GM10847 (cell line): ENCODE results near the gene ASAP2.

ENCODE experiments used
- POLR2A ChIP-seq: IDR thresholded peaks from 2 replicates; pipeline ENCODE4 v1.6.1; 2011; ENCODE audit not compliant: insufficient read length; ENCODE audit errors: extremely low read depth

ASAP2 gene

DNA sequence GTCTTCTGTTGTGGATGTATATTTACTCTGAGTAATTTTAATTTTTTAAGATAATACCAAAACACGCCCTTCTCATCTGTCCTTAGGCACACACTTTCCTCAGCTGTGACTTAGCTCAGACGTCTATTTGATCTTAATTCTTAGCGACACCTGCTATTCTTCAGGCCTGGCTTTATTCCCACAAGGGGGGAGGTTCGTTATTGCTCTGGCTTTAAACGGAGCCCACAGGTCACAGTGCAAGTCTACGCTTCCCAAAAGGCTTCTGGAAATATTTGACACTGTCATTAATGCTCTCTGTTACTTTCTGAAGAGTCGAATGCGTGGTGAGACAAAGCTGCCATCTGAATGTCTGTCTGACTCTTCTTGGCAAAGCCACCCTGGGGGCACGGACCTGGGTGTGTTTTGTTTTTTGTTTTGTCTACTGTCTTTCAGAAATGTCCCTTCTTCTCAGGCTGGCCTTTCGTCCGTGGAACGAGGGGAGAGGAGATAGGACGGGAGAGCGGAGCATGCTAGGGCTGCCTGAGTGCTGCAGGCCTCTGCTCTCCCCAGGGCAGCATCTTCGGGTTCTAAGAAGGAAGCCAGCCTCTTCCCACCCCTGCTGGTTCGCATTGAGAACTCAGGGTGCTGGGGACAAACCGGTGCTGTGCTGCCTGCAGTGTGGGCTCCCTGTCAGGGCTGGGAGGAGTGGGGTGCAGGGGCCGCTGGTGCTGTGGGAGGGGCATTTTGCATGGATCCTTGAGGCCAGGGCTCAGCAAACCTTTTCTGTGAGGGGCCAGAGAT is 61.9 kb downstream of the ASAP2 start:
- TF ChIP-seq POLR2A = no peak

GRCh38 chr2:9269295-9269694 is 62.7 kb downstream of the ASAP2 start:
- TF ChIP-seq POLR2A = no peak

DNA sequence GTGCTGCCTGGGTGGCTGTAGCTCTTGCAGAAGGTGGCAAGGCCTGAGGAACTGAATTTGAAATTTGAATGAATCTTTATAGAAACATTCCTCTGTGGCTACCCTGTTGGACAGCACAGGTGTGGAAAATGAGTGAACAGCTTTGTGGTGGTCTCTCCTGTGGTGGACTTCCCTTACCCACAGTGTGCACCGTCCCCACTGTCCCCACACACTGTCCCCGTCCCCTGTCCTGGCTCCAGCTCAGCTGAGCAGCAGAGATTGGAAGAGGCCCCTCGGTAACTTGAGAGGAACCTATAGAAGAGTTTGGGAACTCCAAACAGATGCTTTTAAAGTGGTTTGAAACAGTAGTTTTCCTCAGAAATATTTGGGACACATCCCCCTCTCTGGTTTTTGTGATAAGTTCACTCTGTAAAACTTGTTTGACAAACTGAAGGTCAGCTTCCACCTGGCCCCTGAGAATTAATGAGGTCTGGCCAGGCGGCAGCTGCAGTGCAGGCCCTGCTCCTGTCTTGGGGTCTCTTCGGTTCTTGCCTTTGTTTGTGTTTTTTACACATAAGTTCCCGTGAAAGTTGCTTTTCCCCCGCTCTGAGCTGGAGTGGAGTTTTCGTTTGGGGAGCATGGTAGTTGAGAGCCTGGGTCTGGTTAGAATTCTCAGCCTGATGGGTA is 63.2 kb downstream of the ASAP2 start:
- no peak for TF ChIP-seq POLR2A

DNA sequence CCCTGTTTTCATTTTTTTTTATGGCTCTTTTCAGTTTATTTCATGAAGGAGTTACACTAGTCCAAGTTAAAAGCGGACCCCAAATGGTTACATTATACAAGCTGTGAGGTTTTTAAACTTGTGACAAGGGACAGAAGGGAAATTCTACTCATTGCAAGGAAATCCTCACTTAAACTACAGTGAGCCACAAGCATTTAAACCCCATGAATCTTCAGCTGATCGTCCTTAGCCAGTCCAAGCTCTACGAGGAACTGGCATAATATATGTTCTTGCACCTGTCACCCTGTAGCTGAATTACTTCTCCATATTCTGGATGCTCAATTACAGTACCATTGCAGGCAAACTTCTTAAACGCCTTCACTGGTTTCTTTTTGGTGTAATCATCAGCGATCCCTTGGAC is 64.5 kb downstream of the ASAP2 start:
- TF ChIP-seq POLR2A = no peak

DNA sequence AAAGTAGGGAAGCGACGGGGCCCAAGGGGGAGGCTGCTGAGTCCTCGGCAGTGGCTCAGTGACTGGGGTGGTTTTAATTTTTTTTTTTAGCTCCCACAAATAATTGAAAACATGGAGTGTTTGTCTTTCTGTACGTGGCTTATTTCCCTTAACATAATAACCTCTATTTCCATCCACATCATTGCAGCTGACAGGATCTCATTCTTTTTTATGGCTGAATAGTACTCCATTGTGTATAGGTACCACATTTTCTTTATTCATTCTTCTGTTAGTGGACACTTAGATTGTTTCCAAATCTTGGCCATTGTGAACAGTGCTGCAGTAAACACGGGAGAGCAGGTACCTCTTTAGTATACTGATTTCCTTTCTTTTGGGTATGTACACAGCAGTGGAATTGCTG is 65.1 kb downstream of the ASAP2 start:
- TF ChIP-seq POLR2A = no peak

- no peak for TF ChIP-seq POLR2A
Measured at GRCh38 chr2:9273486-9274130, 67.0 kb downstream of the ASAP2 start.

- TF ChIP-seq POLR2A = no peak
Measured at GRCh38 chr2:9274701-9275343, 68.2 kb downstream of the ASAP2 start.

GRCh38 chr2:9275399-9275798 is 68.8 kb downstream of the ASAP2 start:
- TF ChIP-seq POLR2A = no peak

GRCh38 chr2:9276074-9276473 is 69.5 kb downstream of the ASAP2 start:
- no peak for TF ChIP-seq POLR2A

DNA sequence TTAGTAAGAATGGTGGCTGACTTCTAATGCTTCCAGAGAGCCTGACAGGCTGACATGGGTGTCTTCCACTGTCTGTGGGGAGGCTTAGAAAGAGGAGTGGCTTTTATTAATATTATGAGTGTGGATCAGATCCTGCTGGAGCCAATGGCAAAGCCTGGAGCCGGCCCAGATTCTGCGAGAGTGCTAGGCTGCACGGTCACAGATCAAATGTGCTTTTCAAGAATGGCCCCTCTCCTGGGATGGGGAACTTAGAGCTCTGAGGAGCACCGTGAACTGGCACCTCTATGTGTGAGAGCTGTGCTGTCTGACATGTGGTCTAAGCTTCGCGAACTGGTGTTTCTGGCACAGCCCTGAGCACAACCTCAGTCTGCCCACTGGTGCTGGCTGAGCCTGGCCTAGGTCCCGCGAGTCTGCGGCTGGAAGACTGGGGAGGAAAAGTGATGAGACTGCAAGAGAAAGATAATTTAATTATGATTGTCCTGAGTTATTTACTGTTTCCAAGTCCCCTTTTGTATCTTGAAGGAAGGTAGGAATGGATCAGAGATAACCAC is 70.4 kb downstream of the ASAP2 start:
- TF ChIP-seq POLR2A = no peak

GRCh38 chr2:9278439-9278838 is 71.8 kb downstream of the ASAP2 start:
- TF ChIP-seq POLR2A = no peak

DNA sequence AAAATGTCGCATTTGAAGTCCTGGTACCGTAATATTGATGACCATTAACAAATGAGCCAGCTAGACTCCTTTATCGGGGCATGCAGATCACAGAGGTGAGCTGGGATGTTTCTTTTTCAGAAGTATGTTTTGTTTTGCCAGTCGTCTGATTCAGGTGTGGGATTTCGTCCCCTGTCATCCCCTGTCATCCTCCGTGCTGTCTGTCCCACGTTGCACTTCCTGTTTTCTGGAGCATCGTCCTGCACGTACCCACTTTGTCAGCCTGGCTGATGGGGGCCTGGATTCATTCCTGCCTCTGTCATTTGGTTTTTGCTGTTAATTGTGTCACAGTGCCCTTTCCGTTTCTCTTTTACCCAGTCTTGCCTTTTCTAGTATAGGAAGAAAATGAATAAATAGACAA is 72.8 kb downstream of the ASAP2 start:
- TF ChIP-seq POLR2A = no peak

DNA sequence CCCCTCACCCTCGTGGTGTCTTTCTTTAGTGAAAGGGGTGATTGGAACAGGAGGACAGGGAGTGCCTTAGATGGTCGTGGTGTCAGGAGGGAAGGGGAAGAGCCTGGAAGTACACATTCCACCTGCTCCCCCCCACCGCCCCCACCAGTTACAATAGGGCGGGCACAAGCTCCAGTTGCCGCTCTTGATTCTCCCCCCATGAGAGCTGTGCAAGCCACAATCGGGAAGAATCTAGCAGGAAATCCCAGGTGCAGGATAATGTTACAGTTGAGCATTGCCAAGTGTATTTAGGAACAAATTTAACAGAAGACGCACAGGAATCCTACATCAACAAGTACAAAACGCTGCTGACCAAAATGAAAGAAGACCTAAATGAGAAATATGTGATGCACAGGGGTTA is 73.6 kb downstream of the ASAP2 start:
- no peak for TF ChIP-seq POLR2A

DNA sequence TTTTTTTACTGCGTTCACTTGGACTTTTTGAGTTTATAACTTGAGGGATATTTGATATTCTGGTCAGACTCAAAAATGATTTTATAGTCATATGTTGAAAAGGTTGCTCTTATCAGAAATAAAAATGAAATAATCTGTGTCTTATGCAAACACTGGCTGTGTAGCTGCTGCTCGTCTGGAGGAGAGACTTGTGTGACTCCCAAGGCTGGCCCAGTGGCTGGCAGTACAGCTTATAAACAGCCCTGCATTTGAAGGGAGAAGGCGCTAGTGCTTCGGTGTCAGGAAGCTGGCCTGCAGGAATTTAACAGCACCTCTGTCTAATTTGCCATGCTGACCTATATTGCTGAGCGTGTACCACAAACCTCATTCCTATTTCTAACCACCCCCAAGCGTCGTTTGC is 74.5 kb downstream of the ASAP2 start:
- TF ChIP-seq POLR2A = no peak

- TF ChIP-seq POLR2A = no peak
Measured at GRCh38 chr2:9282128-9283112, 75.8 kb downstream of the ASAP2 start.
